Astrocyte (in vitro differentiated cells and primary cell): Measurements from ENCODE around the gene TREML2.

Source experiments
- EZH2 ChIP-seq: IDR thresholded peaks from 2 replicates; pipeline ENCODE4 v1.6.1; 2012; ENCODE audit warnings: mild to moderate bottlenecking, low read length, inconsistent platforms; ENCODE audit not compliant: insufficient read depth
- TF ChIP-seq, protein P1 (sequence below): IDR thresholded peaks from 2 replicates; pipeline ENCODE4 v1.5.1; 2011; ENCODE audit warnings: low read depth, mild to moderate bottlenecking, inconsistent platforms, low read length, moderate library complexity; ENCODE audit not compliant: insufficient read depth

DNA sequence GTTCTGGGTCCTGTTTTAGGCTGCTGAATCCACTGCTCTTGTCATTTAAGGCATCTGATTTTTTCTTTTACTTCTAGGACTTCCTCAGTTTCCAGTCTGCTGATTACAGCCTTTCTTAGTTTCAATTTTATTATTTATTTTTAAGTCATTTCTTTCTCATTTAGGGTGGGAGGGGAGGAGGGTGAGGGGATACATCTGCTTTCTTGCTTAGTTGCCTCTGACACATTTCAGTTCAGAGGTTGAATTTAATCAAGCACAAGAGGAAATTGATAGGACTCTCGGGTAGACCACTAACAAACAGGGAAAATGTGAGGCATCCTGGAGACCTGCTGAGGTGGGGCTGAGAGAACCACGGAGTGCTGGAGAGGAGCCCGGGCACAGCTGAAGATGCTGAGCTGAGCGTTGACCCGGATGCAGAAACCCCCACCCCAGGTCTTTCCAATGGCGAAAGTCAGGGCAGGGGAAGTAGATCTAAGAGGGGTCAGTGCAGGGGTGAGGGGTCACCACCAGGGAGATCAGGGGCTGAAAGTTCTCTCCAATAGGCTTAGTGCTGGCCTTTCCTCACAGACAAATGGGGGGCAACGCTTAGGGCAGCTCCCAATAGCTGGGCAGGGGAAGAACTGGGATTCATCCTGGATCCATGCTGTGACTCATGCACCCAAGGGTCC, 7.6 kb upstream of the TREML2 start:
- TF ChIP-seq, protein P1, sequence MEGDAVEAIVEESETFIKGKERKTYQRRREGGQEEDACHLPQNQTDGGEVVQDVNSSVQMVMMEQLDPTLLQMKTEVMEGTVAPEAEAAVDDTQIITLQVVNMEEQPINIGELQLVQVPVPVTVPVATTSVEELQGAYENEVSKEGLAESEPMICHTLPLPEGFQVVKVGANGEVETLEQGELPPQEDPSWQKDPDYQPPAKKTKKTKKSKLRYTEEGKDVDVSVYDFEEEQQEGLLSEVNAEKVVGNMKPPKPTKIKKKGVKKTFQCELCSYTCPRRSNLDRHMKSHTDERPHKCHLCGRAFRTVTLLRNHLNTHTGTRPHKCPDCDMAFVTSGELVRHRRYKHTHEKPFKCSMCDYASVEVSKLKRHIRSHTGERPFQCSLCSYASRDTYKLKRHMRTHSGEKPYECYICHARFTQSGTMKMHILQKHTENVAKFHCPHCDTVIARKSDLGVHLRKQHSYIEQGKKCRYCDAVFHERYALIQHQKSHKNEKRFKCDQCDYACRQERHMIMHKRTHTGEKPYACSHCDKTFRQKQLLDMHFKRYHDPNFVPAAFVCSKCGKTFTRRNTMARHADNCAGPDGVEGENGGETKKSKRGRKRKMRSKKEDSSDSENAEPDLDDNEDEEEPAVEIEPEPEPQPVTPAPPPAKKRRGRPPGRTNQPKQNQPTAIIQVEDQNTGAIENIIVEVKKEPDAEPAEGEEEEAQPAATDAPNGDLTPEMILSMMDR = no peak
- no peak for TF ChIP-seq EZH2
